GM21367 (cell line): Measurements from ENCODE around the gene CLEC1A.

Experiments
- ATAC-seq: cut with Tn5 transposase; IDR thresholded peaks from one replicate; pipeline ENCODE4 v1.9.1; 2021; ENCODE audit not compliant: unreplicated experiment

Gene CLEC1A

DNA sequence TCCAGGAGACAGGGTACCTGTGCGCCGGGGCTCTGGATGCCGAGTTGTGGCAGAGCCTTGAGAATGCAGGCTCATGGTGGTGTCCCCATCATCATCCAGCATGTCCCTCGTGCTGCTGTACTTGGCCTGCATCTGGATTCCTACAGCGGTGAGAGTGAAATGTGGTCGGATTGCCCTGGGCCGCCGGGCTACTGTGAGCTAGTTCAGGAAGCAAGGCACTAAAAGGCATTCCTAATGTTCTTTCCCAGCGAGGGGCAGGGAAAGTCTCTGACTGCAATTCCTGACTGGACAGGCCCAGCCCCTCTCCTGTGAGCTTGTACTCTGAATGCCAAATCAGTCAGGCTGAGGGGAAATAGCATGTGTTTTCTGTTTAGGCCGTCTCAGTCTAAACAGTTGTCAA lies at the start of gene CLEC1A:
Gene CLEC1A, minus strand, starts transcription at position 195 of the 400 bp plus-strand sequence. Its CDS starts 63 bp downstream, at position 132.
- no peak for ATAC-seq

DNA sequence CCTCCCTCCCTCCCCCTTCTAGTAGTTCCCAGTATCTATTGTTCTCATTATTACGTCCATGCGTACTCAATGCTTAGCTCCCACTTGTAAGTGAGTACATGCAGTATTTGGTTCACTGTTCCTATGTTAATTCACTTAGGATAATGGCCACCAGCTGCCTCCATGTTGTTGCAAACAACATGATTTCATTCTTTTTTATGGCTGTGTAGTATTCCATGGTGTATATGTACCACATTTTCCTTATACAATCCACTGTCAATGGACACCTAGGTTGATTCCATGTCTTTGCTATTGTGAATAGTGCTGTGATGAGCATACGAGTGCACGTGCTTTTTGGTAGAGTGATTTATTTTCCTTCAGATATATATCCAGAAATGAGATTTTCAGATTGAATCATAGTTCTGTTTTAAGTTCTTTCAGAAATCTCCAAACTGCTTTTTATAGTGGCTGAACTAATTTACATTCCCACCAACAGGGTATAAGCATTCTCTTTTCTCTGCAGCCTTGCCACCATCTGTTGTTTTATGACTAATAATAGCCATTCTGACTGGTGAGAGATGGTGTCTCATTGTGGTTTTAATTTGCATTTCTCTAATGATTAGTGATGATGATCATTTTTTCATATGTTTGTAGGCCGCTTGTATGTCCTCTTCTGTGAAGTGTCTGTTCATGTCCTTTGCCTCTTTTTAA lies 49.1 kb upstream of the CLEC1A start:
- ATAC-seq = no peak

- no peak for ATAC-seq
Measured at GRCh38 chr12:10142976-10143589, 44.3 kb upstream of the CLEC1A start.

- ATAC-seq = no peak
Measured at GRCh38 chr12:10140001-10140400, 41.2 kb upstream of the CLEC1A start.

DNA sequence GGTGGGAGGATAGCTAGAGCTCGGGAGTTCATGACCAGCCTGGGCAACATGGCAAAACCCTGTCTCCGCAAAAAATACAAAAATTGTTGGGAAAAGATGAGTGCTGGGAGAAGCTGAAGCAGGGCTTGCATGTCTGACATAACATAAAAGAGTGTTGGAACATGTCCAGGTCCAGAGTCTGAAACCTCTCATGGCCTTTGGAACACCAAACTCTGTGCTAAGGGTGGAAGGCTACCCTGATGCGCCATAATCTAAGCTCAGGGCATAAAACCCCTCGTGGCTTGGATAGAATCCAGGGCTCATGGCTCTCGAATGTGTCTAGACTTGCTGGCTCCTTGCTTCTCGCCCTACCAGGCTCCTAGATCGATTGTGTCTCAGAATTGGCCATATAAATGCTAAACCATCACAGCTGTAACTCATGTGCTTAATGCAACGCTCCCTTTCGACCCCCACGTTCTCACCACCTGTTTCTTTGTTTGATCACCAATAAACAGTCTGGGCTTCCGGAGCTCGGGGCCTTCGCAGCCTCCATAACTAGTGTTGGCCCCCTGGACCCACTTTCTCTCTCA lies 37.9 kb upstream of the CLEC1A start:
- no peak for ATAC-seq

DNA sequence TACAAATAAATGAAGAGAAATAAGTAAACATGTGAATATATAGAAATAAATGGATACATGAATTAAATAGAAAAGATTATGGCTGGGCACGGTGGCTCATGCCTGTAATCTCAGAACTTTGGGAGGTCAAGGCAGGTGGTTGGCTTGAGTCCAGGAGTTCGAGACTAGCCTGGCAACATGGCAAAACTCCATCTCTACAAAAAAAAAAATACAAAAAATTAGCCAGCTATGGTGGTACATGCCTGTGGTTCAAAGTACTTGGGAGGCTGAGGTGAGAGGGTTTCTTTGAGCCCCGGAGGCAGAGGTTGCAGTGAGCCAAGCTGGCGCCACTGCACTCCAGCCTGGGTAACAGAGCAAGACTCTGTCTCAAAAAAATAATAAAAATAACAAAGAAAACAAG lies 36.3 kb upstream of the CLEC1A start:
- ATAC-seq = no peak

DNA sequence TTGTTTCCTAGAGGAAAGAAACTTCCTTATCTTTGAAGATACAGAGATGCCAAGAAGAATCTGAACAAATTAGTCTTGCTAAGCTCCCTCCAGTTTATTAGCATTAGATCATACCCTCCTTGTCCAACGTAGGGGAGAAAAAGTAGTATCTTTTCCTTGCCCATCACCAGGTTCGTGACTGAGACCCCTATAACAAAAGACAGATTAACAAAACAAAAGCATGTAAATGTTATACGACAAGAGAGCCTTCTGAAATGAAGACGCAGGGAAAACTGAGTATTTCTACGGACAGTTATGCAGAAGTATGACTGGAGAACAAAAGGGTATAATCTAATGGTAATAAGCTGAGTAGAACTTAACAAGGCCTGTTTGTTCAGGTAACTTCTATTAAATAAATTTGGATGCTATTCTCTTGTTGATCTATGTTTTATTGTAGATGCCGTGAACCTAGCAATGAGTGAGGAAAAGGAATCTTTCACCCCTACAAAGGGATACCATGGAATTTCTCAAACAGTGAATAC lies 34.1 kb upstream of the CLEC1A start:
- no peak for ATAC-seq

GRCh38 chr12:10131111-10131690 lies 32.4 kb upstream of the CLEC1A start:
- ATAC-seq = no peak

GRCh38 chr12:10130042-10130441 lies 31.3 kb upstream of the CLEC1A start, which contains the start of gene CLEC7A:
TSS of gene CLEC7A (minus strand) at chr12:10130199. CDS start at chr12:10130082, 117 bp downstream.
- peak; percentile 86 for ATAC-seq

DNA sequence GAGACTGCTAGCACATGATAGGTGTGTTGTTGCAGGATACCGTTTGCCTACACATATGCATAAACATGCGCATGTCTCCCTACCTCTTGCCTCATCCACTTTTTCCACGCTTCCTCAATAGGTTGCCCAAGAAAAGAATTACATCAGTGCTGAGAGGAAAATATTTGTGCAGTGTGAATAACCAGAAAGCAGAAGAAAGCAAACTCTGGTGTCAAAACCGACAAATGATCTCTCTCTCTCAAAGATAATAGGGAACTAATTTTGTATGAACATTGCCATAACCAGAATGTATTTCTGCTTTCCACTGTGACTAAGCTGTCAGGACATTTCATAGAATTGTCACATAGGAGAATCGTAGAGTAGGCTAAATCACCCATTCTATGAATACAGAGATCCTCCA lies 29.9 kb upstream of the CLEC1A start:
- ATAC-seq = no peak

DNA sequence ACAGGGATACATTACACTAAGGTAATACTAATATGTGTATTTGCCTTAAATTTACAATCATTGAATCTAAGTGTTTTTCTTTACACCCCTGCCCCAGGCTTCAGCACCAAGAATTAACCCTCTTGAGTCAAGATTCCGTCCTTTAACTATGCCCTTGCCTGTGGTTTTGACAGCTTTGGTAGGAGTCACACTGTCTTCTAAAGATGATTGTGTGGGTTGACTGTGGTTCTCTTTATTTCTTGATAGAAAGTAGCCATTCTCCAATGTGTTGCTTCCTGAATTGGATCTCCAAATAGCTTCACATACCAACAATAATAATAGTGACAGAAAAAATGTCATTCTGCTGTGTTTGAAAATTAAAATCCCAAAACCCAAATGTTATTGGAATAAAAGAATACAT lies 27.6 kb upstream of the CLEC1A start:
- no peak for ATAC-seq

DNA sequence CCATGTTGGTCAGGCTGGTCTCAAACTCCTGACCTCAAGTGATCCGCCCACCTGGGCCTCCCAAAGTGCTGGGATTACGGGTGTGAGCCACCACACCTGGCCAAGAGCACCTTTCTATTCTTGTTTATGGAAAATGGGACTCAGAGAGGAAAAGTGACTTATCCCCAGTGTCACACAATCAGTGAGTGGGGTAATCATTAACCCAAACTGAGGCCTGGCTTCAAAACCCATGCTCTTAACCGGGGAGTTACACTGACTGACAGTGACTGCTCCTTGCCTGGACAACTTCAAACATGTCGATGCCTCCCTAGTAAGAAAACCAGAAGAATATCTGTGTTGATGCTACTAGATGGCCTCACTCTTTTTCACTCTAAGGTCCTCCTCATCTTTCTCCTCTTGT lies 23.9 kb upstream of the CLEC1A start:
- ATAC-seq = no peak

DNA sequence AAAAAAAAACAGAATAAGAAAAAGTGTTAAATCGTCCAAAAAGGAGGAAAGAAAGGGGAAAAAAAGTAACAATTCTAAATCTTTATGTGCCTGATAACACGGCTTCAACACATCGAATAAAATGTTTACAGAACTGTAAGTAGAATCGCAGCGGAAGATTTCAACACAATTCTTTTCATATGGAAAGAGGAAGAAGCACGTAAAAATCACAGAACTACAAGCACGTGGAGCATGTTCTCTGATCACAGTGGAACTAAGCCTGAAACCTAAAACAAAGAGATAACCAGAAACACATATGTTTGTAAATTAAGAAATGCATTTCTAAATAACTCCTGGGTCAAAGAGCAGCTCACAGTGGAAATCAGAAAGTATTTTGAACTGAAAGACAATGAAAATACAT lies 22.5 kb upstream of the CLEC1A start:
- no peak for ATAC-seq

DNA sequence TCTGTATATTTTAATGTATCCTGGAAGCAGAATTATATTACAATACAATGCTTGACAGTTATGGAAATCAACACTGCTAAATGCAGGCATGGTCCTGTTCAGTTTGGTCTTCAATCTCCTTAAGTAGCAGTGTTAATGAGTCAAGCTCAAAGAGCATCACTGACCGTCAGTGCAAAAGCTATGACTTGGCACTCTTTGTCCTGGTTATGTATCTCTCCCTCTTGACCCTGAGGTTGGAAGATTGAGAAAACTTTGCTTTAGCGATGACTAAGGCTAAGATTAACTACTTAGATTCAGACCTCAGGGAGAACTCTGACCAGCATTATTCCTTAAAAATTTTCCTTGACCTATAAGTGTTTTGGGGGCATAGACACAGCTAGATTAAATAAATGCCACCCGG lies 20.3 kb upstream of the CLEC1A start:
- no peak for ATAC-seq

GRCh38 chr12:10115890-10116289 lies 17.1 kb upstream of the CLEC1A start:
- no peak for ATAC-seq

DNA sequence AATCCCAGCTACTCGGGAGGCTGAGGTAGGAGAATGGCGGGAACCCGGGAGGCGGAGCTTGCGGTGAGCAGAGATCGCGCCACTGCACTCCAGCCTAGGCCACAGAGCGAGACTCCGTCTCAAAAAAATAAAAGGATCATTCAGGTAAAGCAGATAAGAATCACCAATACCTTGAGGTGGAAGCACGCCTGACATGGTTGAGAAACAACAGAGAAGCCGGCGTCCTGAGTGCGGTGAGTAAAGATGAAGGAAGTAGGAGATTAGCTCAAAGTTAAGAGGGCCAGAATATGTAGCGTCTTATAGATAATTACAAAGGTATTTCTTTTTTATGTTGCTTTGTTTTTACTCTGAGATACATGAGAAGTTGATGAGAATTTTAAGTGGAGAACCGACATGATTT lies 16.5 kb upstream of the CLEC1A start:
- ATAC-seq = no peak

DNA sequence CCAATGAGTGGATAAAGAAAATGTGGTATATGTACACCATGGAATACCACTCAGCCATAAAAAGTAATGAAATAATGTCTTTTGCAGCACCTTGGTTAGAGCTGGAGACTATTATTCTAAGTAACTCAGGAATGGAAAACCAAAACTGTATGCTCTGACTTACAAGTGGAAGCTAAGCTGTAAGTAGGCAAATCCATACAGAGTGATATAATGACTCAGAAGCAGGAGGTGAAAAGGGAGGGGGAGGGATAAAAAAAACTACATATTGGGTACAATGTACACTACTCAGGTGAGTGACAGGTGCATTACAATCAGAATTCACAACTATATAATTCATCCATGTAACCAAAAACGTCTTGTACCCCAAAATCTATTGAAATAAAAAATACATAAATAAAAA lies 15.1 kb upstream of the CLEC1A start:
- no peak for ATAC-seq

GRCh38 chr12:10113075-10113474 lies 14.3 kb upstream of the CLEC1A start:
- no peak for ATAC-seq

- ATAC-seq = no peak
Measured at GRCh38 chr12:10111451-10111850, 12.7 kb upstream of the CLEC1A start.

GRCh38 chr12:10110256-10110844 lies 11.6 kb upstream of the CLEC1A start:
- ATAC-seq = no peak

DNA sequence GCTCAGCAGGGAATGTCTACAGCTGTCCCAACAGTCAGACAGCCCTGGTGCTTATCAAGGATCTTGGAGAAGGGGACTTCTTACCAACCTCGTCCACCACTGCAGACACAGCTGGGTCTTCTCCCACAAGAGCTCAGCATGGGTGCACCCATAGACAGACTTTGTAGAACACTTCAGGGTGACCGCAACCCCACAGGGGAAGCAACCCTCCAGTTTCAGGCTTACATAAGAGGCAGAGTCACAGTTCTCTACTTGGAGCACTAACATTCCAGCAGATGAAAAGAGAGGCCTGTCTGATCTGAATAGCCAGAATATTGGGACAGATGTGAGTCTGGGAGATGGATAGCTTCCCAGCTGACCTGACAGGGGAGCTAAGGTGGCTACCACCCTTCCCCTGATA lies 3.5 kb upstream of the CLEC1A start:
- no peak for ATAC-seq
